Testis (tissue), 2 donors: ENCODE measurements around the gene PLA2G4D.

Experiments used
- POLR2A ChIP-seq: fragments of 450-650 bp; IDR thresholded peaks from one replicate; pipeline ENCODE4 v1.6.1; 2017; ENCODE audit warnings: antibody characterized with exemption, mild to moderate bottlenecking, moderate library complexity
- TF ChIP-seq, protein P1 (sequence below), 3 experiments: fragments of 450-650 bp in 2 of 3; fragments of 200-600 bp in 1 of 3; sonication (generic) in 1 of 3; IDR thresholded peaks; one replicate each; pipeline ENCODE4 v1.5.1; 2016 to 2019; ENCODE audit warnings: antibody characterized with exemption in 3 of 3, mild to moderate bottlenecking in 2 of 3, moderate library complexity in 1 of 3

DNA sequence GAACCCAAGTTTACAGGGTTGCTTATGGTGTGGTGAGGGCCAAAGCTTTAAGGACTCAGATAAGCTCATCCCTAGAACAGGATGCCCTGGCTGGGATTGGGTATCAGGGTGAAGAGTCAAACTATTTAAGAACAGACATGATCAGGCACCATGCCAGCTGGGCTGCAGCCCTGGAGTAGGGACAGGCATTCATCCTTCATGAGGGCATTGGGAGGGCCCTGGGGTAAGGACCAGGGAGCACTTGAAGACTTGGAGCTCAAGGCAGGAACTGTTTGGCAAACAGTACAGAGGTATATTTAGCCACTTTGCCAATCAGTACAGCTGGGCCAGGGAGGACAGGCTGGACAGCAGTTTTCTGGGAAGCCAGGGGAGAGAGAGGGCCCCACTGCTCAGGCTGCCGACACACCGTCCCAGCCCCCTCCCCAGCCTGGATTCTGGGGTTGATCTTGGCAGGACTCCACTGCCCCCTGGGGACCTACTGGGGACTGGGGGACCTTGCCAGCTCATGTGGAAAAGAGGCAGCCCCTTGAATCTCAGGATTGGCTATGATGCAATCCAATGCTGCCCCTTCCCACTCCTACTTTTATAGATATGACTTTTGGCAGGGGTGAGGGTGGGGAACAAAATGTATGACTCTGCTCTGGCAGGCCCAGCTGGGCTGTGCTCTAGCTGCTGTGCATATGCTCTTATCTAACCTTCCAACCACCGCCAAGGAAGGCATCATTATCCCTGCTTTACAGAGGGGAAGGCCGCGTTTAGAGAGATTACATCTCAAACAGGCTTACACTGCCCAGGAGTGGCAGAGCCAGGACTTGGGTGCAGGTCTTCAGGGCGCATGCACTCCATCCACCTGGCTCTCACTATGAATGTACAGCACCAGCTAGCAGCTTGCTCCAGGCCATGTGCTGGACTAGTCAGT, 75.8 kb downstream of the PLA2G4D start:
- TF ChIP-seq, protein P1, sequence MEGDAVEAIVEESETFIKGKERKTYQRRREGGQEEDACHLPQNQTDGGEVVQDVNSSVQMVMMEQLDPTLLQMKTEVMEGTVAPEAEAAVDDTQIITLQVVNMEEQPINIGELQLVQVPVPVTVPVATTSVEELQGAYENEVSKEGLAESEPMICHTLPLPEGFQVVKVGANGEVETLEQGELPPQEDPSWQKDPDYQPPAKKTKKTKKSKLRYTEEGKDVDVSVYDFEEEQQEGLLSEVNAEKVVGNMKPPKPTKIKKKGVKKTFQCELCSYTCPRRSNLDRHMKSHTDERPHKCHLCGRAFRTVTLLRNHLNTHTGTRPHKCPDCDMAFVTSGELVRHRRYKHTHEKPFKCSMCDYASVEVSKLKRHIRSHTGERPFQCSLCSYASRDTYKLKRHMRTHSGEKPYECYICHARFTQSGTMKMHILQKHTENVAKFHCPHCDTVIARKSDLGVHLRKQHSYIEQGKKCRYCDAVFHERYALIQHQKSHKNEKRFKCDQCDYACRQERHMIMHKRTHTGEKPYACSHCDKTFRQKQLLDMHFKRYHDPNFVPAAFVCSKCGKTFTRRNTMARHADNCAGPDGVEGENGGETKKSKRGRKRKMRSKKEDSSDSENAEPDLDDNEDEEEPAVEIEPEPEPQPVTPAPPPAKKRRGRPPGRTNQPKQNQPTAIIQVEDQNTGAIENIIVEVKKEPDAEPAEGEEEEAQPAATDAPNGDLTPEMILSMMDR (IDR thresholded peaks at IDR 0.05): no peak
- TF ChIP-seq POLR2A: no peak
